Thyroid gland (tissue), 4 donors: ENCODE measurements around the gene CANT1. TPM values are rescaled to one million over a fixed set of nuclear protein-coding genes. Genes with fewer than 3 reads are reported as not detected.

Source experiments
- DNase-seq, 2 donors: peaks; one replicate each; pipeline ENCODE4 v3.0.0-alpha.2; 2019
- H3K27ac ChIP-seq, 3 donors: fragments of 200-600 bp; sonication (generic); 1 replicate in 2 of 3; 2 replicates in 1 of 3; pipeline ENCODE4 v1.5.1; 2016 to 2019; ENCODE audit warnings: mild to moderate bottlenecking in 1 of 3, moderate library complexity in 1 of 3
- H3K27me3 ChIP-seq: fragments of 200-600 bp; sonication (generic); one replicate; pipeline ENCODE4 v1.5.1; 2019
- H3K36me3 ChIP-seq, 2 donors: fragments of 200-600 bp; sonication (generic); one replicate each; pipeline ENCODE4 v1.5.1; 2016 to 2019
- H3K4me1 ChIP-seq, 2 donors: fragments of 200-600 bp; sonication (generic); one replicate each; pipeline ENCODE4 v1.5.1; 2017 to 2019
- H3K4me3 ChIP-seq, 3 donors: fragments of 200-600 bp; sonication (generic); replicated peaks in 1 of 3; 1 replicate in 2 of 3; 2 replicates in 1 of 3; pipeline ENCODE4 v1.5.1; 2016; ENCODE audit warnings: mild to moderate bottlenecking in 1 of 3
- H3K9me3 ChIP-seq: fragments of 200-600 bp; sonication (generic); one replicate; pipeline ENCODE4 v1.5.1; 2017
- CTCF ChIP-seq, 6 experiments: fragments of 200-600 bp in 3 of 6; fragments of 450-650 bp in 3 of 6; sonication (generic) in 3 of 6; IDR thresholded peaks; one replicate each; pipeline ENCODE4 v1.5.1; 2016 to 2019; ENCODE audit warnings: antibody characterized with exemption in 6 of 6, mild to moderate bottlenecking in 2 of 6, inconsistent platforms in 1 of 6, moderate library complexity in 1 of 6
- POLR2A ChIP-seq, 2 donors: fragments of 450-650 bp; IDR thresholded peaks; one replicate each; pipeline ENCODE4 v1.6.1; 2017; ENCODE audit warnings: antibody characterized with exemption in 2 of 2, mild to moderate bottlenecking in 2 of 2, moderate library complexity in 1 of 2
- WGBS, 2 donors: methylation state at CpG; one replicate each; pipeline ENCODE4 v1.1.5; 2017; 5-methylcytosine and 5-hydroxymethylcytosine counted together
- intact Hi-C: fragments of 100-400 bp; cut with DNase I; formaldehyde crosslinking; loops from one replicate; pipeline ENCODE4 v1.15.1; 2023
- total RNA-seq, 4 donors: library from RNA; depleted of rRNA; stranded (reverse); fragments of >200 nt; gene quantifications; one replicate each; pipeline ENCODE4 v1.2.3, GENCODE V29; 2016

Gene CANT1
- total RNA-seq, 4 donors from 2014 or later = 21.2 to 37.1 (median 27.3) TPM

- no peak overlapping the region for H3K4me3 ChIP-seq
- intact Hi-C loops = no loop called here
- DNase-seq = no peak
- no peaks in the 10 kb centered on the region for H3K9me3 ChIP-seq
- H3K27ac ChIP-seq = peak overlapping the region in 2 of 3 donors; percentile 52 to 56
- WGBS, 2 donors = 86 to 88% methylated on average over 6 to 8 of the region's 10 CpGs
- no peak for TF ChIP-seq POLR2A (IDR thresholded peaks at IDR 0.05)
- TF ChIP-seq CTCF (IDR thresholded peaks at IDR 0.05) = no peak
- peaks cover 12 to 15% of the 10 kb centered on the region in 2 donors for H3K4me1 ChIP-seq
- H3K36me3 ChIP-seq = no peaks in the 10 kb centered on the region
- H3K27me3 ChIP-seq = no peaks in the 10 kb centered on the region
Observed at GRCh38 chr17:78952706-78953105, 56.9 kb downstream of the CANT1 start.

GRCh38 chr17:78951967-78952551, 57.5 kb downstream of the CANT1 start:
- H3K36me3 ChIP-seq = no peaks in the 10 kb centered on the region
- DNase-seq = peak; percentile 62 to 69
- H3K27me3 ChIP-seq = no peaks in the 10 kb centered on the region
- H3K4me3 ChIP-seq = no peak overlapping the region
- 19 to 26% methylated on average over 8 to 9 of the region's 12 CpGs for WGBS, 2 donors
- peak overlapping the region in 2 of 3 donors; percentile 52 to 56 for H3K27ac ChIP-seq
- no peak for TF ChIP-seq POLR2A (IDR thresholded peaks at IDR 0.05)
- TF ChIP-seq CTCF (IDR thresholded peaks at IDR 0.05) = no peak
- H3K9me3 ChIP-seq = no peaks in the 10 kb centered on the region
- H3K4me1 ChIP-seq = peaks cover 17 to 20% of the 10 kb centered on the region in 2 donors
- intact Hi-C loops = no loop called here

- no peaks in the 10 kb centered on the region for H3K9me3 ChIP-seq
- TF ChIP-seq POLR2A (IDR thresholded peaks at IDR 0.05) = no peak
- TF ChIP-seq CTCF (IDR thresholded peaks at IDR 0.05) = no peak
- no peak for DNase-seq
- 90 to 100% methylated on average over 2 of the region's 2 CpGs for WGBS, 2 donors
- no peaks in the 10 kb centered on the region for H3K27me3 ChIP-seq
- H3K36me3 ChIP-seq = no peaks in the 10 kb centered on the region
- H3K4me1 ChIP-seq = peaks cover 24 to 28% of the 10 kb centered on the region in 2 donors
- no peak overlapping the region for H3K27ac ChIP-seq
- no peak overlapping the region for H3K4me3 ChIP-seq
- intact Hi-C loops = no loop called here
Observed at GRCh38 chr17:78950870-78951269, 58.7 kb downstream of the CANT1 start.

GRCh38 chr17:78947235-78948149, 62.1 kb downstream of the CANT1 start:
- DNase-seq = peak; percentile 63 to 66
- Histone ChIP-seq H3K36me3 (no peaks in the 10 kb centered on the region), H3K27ac (peak overlapping the region; percentile 32 to 80 (median 74)), H3K9me3 (no peaks in the 10 kb centered on the region), H3K4me3 (no peak overlapping the region), H3K27me3 (no peaks in the 10 kb centered on the region), H3K4me1 (peaks cover 22 to 32% of the 10 kb centered on the region in 2 donors)
- intact Hi-C loops = no loop called here
- TF ChIP-seq CTCF (IDR thresholded peaks at IDR 0.05) = no peak
- TF ChIP-seq POLR2A (IDR thresholded peaks at IDR 0.05) = no peak
- 32 to 43% methylated on average over 18 of the region's 18 CpGs for WGBS, 2 donors

GRCh38 chr17:78946631-78947030, 62.9 kb downstream of the CANT1 start:
- Histone ChIP-seq H3K9me3 (no peaks in the 10 kb centered on the region), H3K27me3 (no peaks in the 10 kb centered on the region), H3K4me3 (no peak overlapping the region), H3K4me1 (peaks cover 15 to 23% of the 10 kb centered on the region in 2 donors), H3K27ac (peak overlapping the region; percentile 32 to 80 (median 74)), H3K36me3 (no peaks in the 10 kb centered on the region)
- intact Hi-C loops = no loop called here
- no peak for TF ChIP-seq POLR2A (IDR thresholded peaks at IDR 0.05)
- no peak for TF ChIP-seq CTCF (IDR thresholded peaks at IDR 0.05)
- 38 to 56% methylated on average over 8 of the region's 8 CpGs for WGBS, 2 donors
- DNase-seq = peak; percentile 55 to 65
